ENCODE data around the gene MPI.
A peak's percentile ranks its signal among the peaks of the same experiment; 100 is the strongest.

MPI gene

DNA sequence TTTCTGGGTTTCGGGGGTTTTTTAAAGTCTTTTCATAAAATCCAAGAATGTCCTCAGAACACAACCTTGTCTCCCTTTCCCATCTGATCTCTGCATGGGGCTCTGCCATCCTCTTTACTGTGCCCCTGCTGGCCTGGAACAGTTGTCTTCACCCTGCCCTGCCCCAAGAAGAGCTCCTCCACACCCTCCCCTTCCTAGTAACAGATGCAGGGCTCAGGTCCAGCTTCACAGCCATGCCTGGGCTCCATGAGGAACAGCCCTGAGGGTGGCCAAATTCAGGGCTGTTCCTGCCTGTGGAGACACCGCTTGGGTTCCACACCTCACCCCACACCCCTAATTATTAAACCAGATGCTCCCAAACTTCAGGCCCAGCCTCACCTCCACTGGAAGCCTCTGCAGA lies 34.0 kb upstream of the MPI start:
- no peaks in the 10 kb centered on the region for H3K27me3 Mint-ChIP-seq
- no peak overlapping the region for H3K4me3 Mint-ChIP-seq
- ATAC-seq (no peak), DNase-seq (no peak)
- peaks cover 34% of the 10 kb centered on the region for H3K4me1 Mint-ChIP-seq
- H3K27ac Mint-ChIP-seq: no peak overlapping the region
- peaks cover 1% of the 10 kb centered on the region for H3K36me3 Mint-ChIP-seq (ENCODE audit: low read depth)
- no peaks in the 10 kb centered on the region for H3K9me3 Mint-ChIP-seq

DNA sequence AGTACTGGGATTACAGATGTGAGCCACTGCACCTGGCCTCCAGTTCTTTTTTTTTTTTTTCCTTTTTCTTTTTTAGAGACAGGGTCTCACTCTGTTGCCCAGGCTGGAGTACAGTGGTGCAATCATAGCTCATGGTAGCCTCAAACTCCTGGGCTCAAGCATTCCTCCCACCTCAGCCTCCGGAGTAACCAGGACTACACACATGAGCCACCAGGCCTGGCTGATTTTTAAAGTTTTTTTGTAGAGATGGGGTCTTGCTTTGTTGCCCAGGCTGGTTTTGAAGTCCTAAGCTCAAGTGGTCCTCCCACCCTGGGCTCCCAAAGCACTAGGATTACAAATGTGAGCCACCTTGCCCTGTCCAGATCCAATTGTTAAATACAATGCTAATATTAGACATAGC lies 33.3 kb upstream of the MPI start:
- Mint-ChIP-seq H3K27ac (no peak overlapping the region), H3K9me3 (no peaks in the 10 kb centered on the region), H3K4me1 (peaks cover 37% of the 10 kb centered on the region), H3K4me3 (no peak overlapping the region), H3K36me3 (ENCODE audit: low read depth) (peaks cover 1% of the 10 kb centered on the region), H3K27me3 (no peaks in the 10 kb centered on the region)
- ATAC-seq (no peak), DNase-seq (no peak)

DNA sequence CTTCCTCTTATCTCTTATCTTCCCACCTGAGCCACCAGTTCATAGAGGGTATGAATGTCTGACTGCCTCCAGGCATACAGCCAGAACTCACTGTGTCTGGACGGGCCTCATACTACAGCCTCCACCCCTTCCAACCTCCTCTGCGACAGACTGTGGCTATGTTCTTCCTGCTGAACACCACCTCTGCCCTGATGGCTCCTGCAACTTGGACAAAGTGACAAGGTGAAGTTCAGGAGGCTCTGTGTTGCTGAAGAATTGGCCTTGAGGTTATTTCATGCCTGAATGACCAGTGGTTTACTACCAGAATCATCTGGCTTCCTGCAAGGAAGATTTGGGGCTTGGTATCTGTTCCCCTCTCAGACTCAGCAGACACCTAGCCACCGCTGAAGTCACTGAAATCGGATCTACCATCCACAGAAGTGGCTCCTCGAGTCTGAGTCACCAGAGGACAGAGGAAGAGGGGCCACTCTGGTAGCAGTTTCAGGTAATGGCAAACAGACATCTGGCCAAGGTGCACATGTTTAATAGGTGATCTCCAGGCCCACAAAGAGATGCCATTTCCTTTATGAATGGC lies 32.7 kb upstream of the MPI start:
- peak; percentile 30 for ATAC-seq
- Mint-ChIP-seq H3K27me3 (no peaks in the 10 kb centered on the region), H3K36me3 (ENCODE audit: low read depth) (peaks cover 1% of the 10 kb centered on the region), H3K4me1 (peaks cover 37% of the 10 kb centered on the region), H3K27ac (peak overlapping the region; percentile 82), H3K4me3 (no peak overlapping the region), H3K9me3 (no peaks in the 10 kb centered on the region)
- DNase-seq: no peak

DNA sequence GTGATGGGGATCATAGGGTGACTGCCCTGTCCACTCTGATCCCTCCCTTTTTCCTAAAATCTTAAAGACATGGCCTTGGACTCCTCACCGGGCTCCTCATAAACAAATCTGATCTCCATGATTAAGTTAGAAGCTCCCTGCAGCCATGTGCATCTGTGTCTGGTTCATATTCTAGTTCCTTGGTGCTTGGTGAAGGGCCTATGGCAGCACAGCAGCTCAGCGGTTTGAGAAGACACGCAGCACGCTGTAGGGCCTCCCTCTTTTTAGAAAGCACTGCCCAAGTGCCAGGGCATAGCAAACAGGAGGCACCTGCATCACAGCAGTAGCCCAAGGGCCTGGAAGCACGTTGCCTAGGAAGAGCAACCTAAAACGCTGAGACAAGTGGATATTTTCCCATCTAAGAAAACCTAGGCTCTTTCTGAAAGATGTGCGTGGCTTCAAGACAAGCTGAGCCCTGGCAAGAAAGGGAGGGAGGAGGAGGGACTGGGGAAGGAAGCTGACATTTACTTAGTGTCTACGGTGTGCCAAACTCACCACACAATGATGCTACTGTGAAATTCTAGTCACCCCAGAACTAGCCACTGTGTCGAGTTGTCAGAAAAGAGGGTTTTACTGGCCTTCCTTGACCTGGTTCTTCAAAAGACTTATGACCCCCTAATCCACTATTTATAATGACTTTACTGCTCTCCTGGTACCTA lies 32.0 kb upstream of the MPI start:
- peaks cover 38% of the 10 kb centered on the region for H3K4me1 Mint-ChIP-seq
- ATAC-seq (peak; percentile 85), DNase-seq (peak; percentile 13)
- H3K27me3 Mint-ChIP-seq: no peaks in the 10 kb centered on the region
- no peaks in the 10 kb centered on the region for H3K9me3 Mint-ChIP-seq
- no peak overlapping the region for H3K4me3 Mint-ChIP-seq
- H3K36me3 Mint-ChIP-seq (ENCODE audit: low read depth): peaks cover 1% of the 10 kb centered on the region
- H3K27ac Mint-ChIP-seq: peak overlapping the region; percentile 82

DNA sequence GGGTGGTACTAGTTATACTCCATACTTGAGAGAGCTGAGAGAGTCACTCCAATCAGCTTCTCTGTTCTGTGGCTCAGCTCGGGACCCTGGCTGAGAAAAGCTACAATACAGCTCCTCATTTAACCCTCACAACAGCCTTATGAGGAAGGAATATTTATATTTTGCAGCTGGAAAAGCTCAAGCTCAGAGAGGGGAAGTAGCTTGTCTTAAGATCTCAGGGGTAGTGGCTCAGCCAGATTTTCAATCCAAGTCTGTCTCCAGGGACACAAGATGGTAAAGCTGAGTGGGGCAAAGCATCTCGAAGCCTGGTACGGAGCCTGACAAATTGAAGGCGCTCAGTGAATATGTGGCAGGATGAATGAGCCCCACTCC lies 31.5 kb upstream of the MPI start:
- Mint-ChIP-seq H3K27me3 (no peaks in the 10 kb centered on the region), H3K4me1 (peaks cover 41% of the 10 kb centered on the region), H3K36me3 (ENCODE audit: low read depth) (peaks cover 1% of the 10 kb centered on the region), H3K27ac (peak overlapping the region; percentile 82), H3K9me3 (no peaks in the 10 kb centered on the region), H3K4me3 (no peak overlapping the region)
- DNase-seq (no peak), ATAC-seq (no peak)

DNA sequence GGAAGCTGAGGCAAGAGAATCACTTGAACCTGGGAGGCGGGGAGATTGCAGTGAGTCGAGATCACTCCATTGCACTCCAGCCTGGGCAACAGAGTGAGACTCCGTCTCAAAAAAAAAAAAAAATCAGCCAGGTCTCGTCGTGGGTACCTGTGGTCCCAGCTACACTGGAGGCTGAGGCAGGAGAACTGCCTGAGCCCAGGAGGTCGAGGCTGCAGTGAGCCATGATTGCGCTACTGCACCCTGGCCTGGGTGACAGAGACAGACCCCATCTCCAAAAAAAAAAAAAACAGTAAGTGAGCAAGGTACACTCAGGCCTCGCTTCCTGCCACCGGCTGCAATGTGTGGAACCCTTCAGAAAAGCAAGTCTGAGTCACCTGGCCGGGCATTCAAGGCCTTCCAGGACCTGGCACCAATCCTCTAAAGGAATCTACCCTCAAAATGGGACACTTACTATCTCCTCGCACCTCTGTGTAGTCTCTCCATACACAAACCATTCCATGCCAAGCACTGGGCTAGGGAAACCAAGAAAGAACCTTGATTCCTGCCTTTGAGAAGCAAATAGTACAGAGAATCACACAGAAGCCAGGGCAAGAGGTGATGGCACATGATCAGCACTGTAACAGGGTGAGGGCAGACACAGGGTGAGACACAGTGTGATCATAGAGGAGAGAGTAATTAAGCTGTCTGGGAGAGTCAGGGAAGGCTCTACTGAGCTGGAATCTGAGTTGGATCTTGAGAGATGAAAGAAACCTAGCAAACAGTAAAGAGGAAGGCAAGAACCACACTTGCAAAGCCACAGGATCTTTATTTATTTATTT lies 26.4 kb upstream of the MPI start:
- H3K36me3 Mint-ChIP-seq (ENCODE audit: low read depth): peaks cover 19% of the 10 kb centered on the region
- H3K9me3 Mint-ChIP-seq: no peaks in the 10 kb centered on the region
- no peak for DNase-seq
- peak; percentile 70 for ATAC-seq
- peaks cover 65% of the 10 kb centered on the region for H3K4me1 Mint-ChIP-seq
- H3K27ac Mint-ChIP-seq: peak overlapping the region; percentile 30
- no peaks in the 10 kb centered on the region for H3K27me3 Mint-ChIP-seq
- no peak overlapping the region for H3K4me3 Mint-ChIP-seq

DNA sequence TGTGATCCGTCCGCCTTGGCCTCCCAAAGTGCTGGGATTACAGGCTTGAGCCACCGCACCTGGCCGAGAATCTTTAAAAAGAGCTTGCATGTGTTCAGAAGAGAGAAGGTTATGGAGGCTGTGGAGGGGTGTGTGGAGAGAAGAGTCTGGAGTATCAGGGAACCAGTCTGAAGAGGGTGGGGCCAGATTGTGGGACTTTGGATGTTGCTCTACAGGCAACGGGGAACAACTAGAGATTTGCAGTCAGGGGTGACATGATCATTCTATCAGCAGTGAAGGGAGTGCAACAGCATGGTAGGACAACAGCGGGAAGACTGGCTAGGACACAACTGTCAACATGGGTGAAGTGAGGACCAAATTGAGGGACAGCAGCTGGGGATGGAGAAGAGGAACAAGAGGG lies 25.5 kb upstream of the MPI start:
- no peaks in the 10 kb centered on the region for H3K9me3 Mint-ChIP-seq
- DNase-seq (no peak), ATAC-seq (no peak)
- no peak overlapping the region for H3K4me3 Mint-ChIP-seq
- H3K4me1 Mint-ChIP-seq: peaks cover 64% of the 10 kb centered on the region
- H3K27me3 Mint-ChIP-seq: no peaks in the 10 kb centered on the region
- H3K27ac Mint-ChIP-seq: peak overlapping the region; percentile 11
- H3K36me3 Mint-ChIP-seq (ENCODE audit: low read depth): peaks cover 23% of the 10 kb centered on the region

DNA sequence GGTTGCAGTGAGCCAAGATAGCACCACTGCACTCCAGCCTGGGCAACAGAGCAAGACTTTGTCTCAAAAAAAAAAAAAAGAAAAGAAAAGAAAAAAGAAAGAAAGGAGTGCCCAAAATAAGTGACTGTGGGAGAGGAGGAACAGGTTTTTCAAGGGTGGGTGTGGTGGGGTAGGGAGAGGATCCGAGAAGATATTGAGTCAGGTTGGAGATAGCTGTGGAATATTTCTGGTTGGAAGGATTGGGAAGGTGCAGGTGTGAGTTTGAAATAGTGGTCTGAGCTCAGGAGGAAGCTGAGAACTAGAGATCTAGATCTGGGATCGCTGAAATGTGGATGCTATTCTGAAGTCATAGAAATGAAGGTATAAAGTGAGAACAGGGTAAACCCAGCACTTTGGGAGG lies 24.5 kb upstream of the MPI start:
- Mint-ChIP-seq H3K36me3 (ENCODE audit: low read depth) (peaks cover 27% of the 10 kb centered on the region), H3K27ac (peak overlapping the region; percentile 60), H3K27me3 (no peaks in the 10 kb centered on the region), H3K4me1 (peaks cover 68% of the 10 kb centered on the region), H3K9me3 (no peaks in the 10 kb centered on the region), H3K4me3 (no peak overlapping the region)
- DNase-seq (no peak), ATAC-seq (no peak)

DNA sequence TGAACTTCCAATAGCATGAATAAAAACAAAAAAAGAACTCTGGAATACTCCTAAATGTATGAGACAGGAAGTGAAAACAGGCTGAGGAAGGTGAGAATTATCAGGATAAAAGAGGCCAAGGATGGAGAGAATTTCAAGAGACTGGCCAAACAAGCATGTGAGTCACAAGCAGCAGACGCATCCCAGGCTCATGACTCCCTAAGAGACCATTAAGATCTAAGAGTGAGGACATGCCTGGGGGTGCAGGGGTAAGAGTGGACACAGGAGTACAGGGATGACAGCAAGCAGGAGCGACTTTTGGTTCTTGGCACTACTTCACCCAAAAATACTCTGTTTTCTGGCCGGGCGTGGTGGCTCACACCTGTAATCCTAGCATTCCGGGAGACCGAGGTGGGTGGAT lies 23.8 kb upstream of the MPI start:
- Mint-ChIP-seq H3K4me1 (peaks cover 75% of the 10 kb centered on the region), H3K36me3 (ENCODE audit: low read depth) (peaks cover 27% of the 10 kb centered on the region), H3K9me3 (no peaks in the 10 kb centered on the region), H3K27ac (no peak overlapping the region), H3K4me3 (no peak overlapping the region), H3K27me3 (no peaks in the 10 kb centered on the region)
- no peak for ATAC-seq
- no peak for DNase-seq

DNA sequence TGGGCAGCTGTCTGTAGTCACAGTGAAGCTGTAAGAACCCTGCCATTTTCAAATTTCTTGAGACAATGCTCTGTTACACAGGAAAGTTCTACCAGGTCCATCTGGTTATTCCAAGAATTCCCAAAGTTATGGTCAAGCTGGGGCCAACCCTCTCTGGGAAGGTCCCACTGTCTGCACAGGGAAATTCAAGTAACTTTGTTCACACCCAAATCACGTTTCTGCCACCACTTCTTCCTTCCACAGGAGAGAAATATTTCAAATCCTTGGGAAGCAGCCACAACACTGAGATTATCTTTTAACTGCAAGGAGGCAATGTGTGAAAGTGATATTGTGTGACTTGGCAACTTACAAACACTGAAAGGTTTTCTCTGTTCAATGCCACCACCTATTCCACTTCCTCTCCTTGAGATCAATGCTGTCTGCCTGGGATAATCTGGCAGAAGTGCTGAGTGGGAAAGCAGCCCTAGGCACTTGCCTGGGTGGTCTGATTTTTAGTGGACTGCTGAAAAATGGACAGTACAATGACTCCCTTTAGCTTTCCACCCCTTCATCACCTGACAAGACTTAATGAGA lies 22.3 kb upstream of the MPI start:
- Mint-ChIP-seq H3K9me3 (no peaks in the 10 kb centered on the region), H3K36me3 (ENCODE audit: low read depth) (peaks cover 30% of the 10 kb centered on the region), H3K4me3 (peak overlapping the region; percentile 2), H3K27ac (peak overlapping the region; percentile 73), H3K4me1 (peaks cover 84% of the 10 kb centered on the region), H3K27me3 (no peaks in the 10 kb centered on the region)
- DNase-seq: no peak
- no peak for ATAC-seq

DNA sequence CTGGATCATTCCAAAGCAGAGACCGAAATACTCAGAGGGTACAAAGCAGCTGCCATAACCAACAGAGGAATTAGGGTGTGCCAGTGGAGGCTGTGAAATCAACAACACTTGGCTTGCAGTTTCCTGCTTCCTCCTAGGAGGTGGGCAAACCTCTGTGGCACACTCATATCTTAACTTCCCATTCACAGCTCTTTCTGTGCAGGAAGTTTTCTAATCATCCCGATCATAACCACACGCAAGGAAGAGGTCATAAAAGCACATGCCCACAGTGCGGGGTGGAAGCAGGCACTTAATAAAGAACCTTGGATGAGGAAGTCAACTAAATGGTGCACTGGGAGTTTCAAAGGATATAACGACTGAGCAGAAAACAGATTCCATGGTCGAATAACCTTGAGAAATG lies 21.8 kb upstream of the MPI start:
- H3K4me3 Mint-ChIP-seq: peak overlapping the region; percentile 2
- DNase-seq (no peak), ATAC-seq (no peak)
- H3K4me1 Mint-ChIP-seq: peaks cover 86% of the 10 kb centered on the region
- H3K36me3 Mint-ChIP-seq (ENCODE audit: low read depth): peaks cover 34% of the 10 kb centered on the region
- H3K27me3 Mint-ChIP-seq: no peaks in the 10 kb centered on the region
- peak overlapping the region; percentile 73 for H3K27ac Mint-ChIP-seq
- H3K9me3 Mint-ChIP-seq: no peaks in the 10 kb centered on the region

DNA sequence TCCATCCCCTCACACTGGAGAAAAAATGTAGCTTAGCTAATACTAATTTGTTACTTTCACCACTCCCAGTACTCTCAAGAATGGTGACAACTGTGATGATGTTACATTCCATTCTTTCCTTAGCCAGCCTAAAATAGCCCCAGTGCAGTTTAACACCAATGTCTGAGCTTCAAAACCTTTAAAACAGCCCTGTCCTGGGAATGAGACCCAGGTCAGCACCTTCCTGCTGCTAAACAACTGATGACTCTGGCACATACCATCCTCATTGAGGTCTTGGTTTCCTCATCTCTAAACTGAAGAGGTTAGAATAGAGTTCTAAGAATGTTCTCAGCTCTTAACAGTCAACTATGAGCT lies 20.5 kb upstream of the MPI start:
- Mint-ChIP-seq H3K4me3 (no peak overlapping the region), H3K4me1 (peaks cover 84% of the 10 kb centered on the region), H3K9me3 (no peaks in the 10 kb centered on the region), H3K36me3 (ENCODE audit: low read depth) (peaks cover 32% of the 10 kb centered on the region), H3K27me3 (no peaks in the 10 kb centered on the region), H3K27ac (peak overlapping the region; percentile 84)
- ATAC-seq (no peak), DNase-seq (no peak)

DNA sequence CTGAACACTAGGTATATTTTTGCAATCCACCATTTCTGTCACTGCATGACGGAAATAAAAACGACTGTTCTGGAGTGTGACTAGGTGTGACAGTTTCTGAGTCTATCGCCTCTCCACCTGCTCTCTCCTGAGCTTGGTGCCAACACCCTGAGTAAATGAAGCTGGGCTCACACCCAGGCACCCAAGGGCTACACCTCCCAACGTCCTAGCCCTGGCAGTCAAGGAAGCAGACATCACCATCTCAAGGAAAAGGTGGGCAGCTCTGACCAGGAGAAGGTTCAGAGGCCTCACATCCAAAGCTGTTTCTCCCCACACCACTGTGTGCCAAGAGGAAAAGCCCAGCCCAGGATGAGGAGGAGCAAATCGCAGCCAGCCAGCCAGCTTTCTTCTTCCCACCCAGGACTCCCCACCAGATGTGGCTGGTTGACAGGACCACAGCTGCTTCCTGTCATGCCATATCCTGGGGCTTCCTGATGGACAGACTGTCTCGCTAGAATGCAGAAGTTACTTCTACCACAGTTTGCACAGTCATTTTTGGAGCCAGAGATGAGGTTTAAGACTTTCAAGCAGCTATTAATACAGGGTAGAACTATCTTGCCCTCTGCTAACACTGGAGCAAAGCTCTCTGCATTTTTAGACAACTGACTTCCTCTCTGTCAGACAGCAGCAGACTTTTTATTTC lies 20.0 kb upstream of the MPI start:
- peak; percentile 30 for ATAC-seq
- DNase-seq: peak; percentile 32

DNA sequence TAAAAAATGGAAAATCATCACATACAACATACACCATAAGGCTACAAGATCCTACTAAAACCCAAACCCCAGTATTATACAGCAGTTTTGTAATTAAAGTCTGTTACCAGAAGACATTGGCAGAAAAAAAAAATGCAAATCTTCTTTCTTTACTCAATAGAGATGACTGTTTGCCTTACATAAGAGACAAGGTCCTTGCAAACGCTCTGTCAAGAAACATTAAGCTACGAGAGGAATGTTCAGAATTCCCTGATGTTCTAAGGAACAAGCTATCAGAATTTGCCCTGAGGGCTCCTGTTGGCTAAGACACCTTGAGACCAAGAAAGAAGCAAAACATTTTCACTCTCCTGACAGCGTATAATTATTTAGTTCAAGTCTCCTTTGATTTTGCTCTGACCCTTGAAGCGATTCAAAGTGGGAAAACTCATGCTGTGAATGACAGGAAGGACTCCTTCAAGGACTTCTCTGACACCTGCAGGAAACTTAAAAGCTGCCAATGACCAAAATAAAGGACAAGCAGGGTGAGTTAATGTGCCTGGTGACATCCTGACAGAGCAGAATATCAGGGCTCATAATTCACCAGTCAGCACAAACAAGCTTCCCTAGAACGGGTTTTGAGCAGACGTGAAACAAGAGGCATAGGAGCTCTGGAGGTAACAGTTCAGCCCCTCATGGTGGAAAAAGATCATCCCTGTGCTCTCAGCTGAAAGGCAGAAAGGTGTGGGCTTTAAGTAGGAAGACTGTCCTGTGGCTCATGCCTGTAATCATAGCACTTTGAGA lies 19.2 kb upstream of the MPI start:
- DNase-seq (no peak), ATAC-seq (no peak)
- Mint-ChIP-seq H3K4me3 (peak overlapping the region; percentile 58), H3K27ac (peak overlapping the region; percentile 84), H3K27me3 (no peaks in the 10 kb centered on the region), H3K36me3 (ENCODE audit: low read depth) (peaks cover 32% of the 10 kb centered on the region), H3K9me3 (no peaks in the 10 kb centered on the region), H3K4me1 (peaks cover 76% of the 10 kb centered on the region)

More for the DNA sequence above, 20.0 kb upstream of the MPI start:
- H3K4me1 Mint-ChIP-seq: peaks cover 81% of the 10 kb centered on the region
- peaks cover 32% of the 10 kb centered on the region for H3K36me3 Mint-ChIP-seq (ENCODE audit: low read depth)
- H3K27ac Mint-ChIP-seq: peak overlapping the region; percentile 84
- H3K4me3 Mint-ChIP-seq: peak overlapping the region; percentile 58
- no peaks in the 10 kb centered on the region for H3K9me3 Mint-ChIP-seq
- no peaks in the 10 kb centered on the region for H3K27me3 Mint-ChIP-seq

Measured in activated naive CD8-positive, alpha-beta T cell treated with anti-CD3 and anti-CD28 coated beads, Interleukin-2, amount 50 U/mL, for 24 hours (primary cell).